NCI-H524 (cell line): Measurements from ENCODE around the gene GAB4.

Experiments
- DNase-seq, 2 experiments: peaks; one replicate each; lab custom pipeline; 2025; lab: John Stamatoyannopoulos, UW

Gene GAB4

DNA sequence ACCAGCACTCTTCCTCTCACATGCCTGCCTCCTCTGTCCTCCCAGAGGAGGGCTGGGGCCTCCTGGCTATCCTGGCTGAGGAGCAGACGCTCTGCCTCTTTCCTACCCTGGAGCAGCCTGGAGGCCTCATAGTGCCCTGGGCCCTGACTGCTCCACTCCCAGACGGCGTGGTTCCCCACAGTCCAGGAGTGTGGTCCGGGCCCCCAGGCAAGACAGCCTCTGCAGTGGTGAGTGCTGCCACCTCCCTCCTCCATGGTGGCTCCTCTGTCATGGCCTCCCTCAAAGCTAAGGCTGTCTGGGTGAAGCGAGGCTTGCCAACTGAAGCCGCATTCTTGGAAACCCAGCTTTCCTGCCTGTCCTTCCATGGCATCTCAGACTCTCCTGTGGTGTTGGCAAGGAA, 19.8 kb downstream of the GAB4 start:
- no peak for DNase-seq

DNA sequence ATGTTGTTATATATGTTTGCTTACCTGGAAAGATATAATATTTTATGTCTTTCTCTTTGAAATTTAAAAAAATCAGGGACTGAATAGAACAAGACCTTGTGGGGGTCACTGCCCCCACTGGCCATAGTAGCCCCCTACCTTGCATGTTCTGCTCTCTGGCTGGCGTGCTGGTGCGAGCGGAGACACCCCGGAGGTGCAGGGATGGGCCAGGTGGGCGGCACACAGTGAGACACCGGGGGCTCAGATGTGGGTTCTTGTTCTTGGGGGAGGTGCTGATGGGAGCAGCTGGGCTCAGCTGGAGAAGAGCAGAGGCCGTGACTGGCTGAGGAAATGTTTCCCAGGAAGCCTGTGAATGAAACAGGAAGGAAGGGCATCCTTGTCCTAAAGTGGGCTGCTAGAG, 20.2 kb downstream of the GAB4 start:
- DNase-seq: no peak

DNA sequence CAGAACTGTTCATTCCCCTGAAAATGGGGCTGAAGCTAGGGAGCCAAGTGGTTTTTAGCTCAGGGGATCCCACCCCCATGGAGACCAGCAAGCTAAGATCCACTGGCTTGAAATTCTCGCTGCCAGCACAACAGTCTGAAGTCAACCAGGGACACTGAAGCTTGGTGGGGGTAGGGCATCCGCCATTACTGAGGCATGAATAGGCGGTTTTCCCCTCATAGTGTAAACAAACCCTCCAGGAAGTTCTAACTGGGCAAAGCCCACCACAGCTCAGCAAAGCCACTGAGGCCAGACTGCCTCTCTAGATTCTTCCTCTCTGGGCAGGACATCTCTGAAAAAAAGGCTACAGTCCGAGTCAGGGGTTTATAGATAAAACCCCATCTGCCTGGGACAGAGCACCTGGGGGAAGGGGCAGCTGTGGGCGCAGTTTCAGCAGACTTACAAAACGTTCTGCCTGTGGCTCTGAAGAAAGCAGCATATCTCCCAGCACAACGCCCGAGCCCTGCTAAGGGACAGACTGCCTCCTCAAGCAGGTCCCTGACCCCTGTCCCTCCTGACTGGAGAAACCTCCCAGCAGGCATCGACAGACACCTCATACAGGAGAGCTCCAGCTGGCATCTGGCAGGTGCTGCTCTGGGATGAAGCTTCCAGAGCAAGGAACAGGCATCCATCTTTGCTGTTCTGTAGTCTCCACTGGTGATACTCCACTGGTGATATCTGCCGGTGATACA, 32.7 kb downstream of the GAB4 start:
- DNase-seq: peak in 1 of 2 experiments; percentile 4

DNA sequence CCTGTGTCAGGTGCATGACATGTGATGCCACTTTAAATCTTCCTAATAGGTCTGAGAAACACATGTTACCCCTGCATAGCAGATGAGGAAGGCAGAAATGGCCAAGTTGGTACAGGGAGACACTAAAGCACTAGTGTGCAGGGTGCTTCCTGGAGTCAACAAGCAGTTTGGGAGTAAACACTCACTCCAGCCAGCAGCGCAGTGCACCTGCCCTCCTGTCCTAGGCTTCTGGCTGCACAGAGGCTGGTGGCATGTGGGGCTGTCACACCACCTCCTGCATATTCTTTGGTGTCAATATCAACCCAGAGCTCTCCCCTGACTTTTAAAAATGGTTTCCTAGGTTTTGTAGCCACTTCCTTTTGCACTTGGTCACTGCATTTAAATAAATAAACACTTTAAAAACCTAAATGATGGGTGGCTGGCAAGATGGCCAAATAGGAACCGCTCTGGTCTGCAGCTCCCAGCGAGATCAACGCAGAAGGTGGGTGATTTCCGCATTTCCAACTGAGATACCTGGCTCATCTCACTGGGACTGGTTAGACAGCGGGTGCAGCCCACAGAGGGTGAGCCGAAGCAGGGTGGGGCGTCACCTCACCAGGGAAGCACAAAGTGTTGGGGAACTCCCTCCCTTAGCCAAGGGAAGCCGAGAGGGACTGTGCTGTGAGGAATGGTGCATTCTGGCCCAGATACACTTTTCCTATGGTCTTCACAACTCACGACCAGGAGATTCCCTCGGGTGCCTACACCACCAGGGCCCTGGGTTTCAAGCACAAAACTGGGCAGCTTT, 33.5 kb downstream of the GAB4 start:
- no peak for DNase-seq

DNA sequence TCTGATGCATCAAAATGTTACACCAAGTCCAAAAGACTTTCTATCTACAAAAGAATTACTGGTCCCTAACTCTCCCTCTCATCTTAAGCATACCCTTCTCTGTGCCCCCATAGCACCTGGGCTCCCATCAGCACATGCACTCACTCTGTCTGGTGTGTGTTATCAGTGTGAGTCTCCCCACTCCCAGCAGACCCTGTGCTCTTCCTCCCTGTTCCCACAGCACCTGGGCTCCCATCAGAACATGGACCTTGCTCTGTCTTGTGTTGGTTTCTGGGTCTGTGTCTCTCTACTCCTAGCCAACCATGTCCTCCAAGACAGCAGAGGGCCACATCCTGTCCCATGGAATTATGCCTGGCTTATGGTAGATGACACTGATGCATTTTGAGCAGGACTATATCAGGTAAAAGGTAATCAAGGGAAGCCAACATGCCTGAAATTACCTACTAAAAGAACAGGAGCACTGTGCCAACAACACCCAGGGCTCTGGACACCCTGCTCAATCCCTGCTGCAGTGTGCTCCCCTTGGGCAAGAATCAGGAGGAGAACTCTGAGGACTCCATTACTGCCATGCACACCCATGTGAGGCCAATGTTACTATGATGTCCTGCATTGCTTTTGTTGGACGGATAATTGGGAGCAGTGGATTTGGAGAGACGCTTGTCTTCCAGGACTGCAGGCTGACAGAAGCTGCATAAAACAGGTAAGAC, 34.3 kb downstream of the GAB4 start:
- no peak for DNase-seq

DNA sequence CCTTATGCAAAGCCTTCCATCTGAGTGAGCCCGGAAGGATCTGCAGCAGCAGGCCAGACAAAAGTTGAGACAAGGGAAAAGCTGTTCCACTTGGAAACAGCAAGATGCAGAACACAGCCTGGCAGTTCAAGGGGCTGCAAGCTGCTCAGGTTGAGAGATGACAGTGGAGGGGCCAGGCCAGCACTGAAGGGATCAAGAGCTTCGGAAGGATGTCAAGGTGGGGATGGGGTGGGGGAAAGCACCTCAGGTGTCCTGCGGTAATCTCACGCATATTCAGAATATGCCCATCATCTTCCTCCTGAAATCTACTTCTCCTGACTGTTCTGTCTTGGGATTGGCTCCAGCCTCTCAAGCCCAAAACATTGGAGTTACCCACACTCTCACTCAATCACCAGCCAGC, 35.7 kb downstream of the GAB4 start:
- DNase-seq: no peak

DNA sequence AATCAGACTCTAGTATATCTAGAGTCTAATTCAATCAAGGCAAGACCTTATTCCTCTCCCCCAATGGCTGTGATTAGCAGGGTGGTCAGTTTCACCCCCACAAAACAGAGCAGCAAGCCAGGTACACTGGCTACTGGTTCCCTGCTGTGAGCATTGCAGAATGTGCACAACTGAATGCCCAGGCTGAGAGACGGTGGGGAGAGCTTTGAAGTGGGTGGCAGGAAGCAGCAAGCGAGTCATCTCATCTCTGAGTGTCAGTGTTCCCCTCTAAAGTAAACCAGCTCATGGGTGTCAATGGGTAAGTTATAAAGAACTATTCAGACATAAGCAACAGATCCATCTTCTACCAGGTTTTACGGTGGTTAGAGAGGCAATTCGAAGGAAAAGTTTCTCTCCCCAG, 37.6 kb downstream of the GAB4 start:
- DNase-seq: no peak

DNA sequence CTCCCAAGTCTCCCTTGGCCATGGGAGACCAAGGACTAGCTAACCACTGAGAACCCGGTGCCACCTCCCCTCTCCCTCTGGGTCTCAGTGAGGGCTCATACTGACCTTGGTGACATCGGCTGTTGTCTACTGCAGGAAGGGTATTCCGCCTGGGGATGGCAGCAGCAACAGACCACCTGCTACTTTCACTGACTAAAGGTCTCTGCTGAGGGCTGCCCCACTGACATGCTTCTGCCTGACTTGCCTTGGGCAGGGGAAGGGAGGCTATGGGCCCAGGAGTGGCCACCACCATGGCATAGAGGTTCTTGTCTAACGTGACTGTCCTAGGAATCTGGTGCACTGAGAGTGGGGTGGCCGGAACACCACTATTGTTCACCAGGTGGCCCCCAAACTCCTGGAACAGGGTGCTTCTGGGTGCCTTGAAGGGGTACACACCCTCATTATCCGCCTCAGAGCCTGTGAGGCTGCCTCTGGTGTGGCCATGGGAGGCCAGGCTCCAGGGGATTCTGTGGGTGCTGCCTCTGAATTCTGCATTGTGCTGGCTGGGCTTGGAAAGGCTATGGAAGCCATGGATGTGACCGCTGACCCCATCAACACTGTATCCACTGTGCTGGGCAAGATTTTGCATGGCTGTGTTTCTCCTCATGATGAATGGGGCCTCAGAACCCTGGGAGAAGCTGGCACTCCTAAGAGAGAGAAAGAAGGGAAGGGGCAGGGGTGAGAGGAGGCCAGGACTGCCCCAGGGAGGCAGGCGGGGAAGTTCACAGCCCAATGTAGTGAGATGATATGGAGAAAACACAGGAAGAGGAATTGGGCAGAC, 38.3 kb downstream of the GAB4 start:
- DNase-seq: no peak

DNA sequence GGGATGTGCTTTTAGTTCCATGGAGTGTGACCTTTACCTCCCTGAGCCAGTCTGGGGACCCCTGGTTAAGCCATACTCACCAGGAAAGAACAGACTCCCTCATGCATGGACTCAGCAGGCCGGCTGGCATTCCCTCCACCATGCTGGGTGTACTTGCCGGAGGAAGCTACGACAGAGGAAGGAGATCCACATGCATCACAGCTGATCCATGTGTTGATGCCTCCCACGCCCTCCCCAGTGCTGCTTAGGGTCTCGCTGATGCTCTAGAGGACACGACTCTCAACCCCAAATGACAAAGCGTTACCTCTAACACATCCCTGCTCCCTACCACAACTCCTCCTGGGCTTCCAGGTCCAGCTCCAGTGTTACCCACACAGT, 39.8 kb downstream of the GAB4 start:
- no peak for DNase-seq

DNA sequence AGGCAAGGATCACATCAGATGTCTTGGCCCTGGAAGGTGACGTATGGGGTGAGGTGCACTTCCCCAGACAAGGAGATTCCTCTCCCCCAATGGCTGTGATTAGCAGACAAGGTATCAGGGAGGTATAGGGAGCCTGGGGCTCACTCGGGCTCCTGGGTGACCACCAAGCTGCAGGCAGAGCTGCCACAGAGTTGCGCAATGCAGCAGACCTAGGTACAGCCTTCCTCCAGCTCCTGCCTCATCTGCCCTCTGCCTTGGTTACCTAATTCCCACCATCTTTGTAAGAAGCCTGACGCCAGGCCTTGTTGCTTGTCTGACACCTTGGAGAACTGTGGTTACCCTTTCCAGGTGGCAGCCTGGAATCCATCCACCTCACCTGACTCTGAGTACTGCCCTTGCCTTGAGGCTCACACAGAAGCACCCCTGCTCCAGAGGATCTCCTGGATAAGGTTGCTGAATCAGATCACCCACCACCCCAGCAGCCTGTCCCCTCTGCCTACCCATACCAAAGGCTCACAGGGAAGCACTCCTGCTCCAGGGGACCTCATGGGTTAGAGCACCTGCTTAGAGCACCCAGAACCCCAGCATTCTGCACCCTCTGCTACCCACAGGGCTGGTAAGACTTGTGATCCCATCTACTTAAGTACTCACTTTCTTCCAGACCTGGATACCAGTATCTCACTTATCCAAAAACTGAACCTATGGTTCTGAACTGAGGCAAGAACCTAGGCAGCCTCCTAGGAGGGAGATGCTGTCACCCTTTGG, 40.4 kb downstream of the GAB4 start:
- no peak for DNase-seq

DNA sequence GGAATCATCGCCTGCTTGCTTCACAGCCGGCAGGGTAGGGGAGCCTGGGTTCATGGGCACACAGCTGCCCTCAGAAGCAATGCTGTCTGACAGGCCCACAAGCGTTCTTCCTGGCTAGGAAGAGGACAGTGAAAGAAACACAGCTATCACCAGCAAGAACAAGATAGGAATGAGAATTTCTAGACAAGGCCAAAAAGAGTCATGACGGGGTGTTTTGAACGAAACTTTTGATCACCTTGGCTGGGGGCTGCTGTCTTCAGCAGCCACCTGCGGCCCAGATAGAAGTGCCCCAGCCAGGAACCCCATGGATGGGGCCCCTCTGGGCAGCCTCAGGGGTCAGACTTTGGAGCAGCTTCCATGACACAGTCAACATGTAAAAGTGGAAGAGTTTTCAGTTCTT, 41.8 kb downstream of the GAB4 start:
- no peak for DNase-seq

DNA sequence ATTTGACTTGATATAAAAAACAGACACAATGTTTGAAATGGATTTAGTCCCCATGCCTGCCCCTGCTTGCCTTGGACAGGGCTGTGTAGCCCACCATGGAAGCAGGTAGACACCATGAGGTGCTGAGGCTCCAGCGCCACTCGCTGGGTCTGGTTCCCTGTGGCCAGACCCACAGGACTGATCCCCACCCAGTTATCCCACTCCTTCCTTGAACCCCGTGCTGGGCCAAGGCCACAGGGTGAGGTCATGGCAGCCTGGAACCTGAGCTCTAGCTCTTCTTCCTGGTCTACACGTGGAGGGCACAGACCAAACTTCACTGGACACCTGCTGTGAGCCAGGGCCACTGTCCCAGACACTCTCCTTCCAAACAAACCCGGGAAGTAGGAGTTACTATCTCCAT, 42.5 kb downstream of the GAB4 start:
- no peak for DNase-seq

DNA sequence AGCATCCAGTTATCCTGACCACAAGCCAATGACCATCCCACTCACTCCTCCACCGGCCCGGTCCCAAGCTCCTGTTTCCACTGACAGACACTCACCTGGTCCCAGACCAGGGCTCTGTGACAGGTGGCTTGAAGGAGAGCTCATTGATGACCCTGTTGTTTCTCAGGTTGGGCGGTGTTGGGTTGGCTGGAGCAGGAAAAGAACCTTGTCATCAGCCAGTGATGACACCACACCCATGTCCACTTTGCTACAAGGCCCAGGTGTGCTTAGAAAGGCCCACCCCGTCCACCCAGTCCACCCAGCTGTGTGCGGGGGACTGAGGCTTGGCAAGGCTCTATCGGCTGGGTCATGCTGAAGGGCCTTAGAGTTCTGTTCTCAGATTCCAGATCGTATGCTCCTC, 42.9 kb downstream of the GAB4 start:
- DNase-seq: no peak

DNA sequence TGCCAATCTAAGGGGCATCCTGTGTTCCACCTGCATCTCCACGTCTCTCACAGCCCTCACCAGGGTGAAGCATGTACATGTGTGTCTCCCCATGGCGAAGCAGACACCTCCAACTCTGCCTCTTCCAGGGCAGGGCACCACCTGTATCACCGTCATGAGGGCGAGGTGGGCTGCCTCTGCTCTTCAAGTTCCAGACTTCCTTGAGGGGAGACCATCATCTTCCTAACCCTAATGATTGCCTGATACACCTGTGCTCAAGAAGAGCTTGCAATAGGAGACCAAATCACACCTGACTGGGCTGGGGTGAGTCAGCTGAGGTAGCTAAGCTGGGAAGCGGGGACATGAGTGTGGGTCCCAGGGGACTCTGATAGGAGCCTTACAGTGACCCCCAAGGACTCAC, 43.7 kb downstream of the GAB4 start:
- DNase-seq: no peak

DNA sequence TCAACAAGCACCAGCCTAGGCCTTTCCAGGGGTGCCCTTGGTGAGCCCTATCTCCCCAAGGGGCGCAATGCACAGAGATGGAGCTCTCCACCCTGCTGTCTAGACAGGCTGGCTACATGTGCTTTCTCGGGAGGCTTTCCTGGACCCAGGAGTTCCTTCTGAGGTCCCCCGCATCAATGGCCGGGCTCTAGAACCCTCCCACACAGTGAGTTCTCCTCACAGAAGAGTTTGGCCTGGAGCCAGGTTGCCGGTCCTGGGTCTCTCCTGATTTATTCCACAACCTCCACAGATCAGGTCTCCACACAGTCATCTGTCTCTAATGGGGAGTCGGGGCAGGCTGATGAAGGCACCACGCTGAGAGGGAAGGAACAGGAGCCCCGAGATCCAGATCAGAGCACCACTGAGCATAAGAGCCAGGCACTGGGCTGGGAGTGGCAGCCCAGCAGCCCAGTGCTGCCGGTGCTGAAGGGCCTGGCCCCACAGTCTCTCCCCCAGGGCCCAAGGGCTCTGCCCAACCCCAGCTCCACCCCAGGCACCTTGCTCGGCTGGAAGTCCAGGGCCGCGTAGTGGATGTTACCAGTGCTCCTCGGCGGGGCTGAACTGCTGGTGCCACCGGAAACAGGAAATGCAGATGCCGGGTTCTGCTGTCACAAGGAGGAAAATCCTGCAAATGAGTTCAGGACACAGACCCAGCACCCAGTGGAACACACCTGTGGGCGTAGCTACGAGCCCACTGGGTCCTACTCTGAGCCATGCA, 44.7 kb downstream of the GAB4 start:
- no peak for DNase-seq

DNA sequence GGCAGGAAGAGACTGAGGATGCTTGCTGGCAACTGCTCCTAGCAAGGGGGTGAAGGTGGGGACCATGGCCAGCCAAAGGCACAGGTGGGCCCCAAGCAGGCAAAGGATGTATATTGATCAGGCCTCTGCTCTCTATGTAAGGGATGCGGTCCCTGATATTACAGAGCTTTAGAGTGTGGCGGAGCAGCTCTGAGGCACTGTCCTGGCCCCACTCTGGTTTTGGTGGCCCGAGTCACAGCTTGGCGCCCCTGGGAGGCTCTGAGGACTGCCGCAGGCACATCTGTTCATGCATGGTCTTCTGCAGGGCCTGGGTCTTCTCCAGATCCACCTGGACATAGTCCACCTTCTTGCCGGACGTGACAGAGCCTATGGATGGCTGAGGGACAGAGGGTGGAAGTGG, 45.5 kb downstream of the GAB4 start:
- DNase-seq: no peak

DNA sequence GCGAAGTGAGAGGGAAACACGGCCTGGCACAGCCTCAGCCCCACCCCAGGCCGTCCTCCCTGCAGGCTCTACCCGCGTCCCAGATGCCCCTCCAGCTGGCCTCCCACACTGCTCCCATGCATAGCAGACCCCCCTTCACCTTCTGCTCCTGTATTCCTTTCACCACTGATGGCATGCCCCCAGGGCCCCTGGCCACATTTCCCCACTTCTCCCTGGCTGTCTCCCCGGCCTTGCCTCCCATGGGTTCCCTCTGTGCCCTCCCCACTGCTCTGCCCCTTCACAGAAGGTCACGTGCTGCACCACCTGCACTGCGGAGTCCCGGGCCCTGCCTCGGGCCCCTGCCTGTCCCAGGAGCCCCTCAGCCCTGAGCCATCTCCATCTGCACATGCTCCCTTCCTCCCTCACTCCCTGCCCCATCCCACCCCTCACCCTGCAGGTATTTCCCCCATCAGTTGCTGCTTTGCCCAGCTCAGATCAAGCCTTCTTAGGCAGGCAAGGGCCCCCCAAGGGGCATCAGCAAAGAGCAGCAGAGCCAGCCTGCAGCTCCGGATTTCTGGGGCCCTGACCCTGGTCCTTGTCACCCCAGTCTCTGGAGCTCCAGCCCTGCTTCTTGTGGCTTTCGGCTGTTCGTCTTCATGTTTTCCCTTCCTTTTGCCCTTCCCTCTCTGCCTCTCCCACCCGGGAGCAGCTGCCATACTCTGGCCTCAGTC, 46.4 kb downstream of the GAB4 start:
- DNase-seq: peak in 1 of 2 experiments; percentile 65

DNA sequence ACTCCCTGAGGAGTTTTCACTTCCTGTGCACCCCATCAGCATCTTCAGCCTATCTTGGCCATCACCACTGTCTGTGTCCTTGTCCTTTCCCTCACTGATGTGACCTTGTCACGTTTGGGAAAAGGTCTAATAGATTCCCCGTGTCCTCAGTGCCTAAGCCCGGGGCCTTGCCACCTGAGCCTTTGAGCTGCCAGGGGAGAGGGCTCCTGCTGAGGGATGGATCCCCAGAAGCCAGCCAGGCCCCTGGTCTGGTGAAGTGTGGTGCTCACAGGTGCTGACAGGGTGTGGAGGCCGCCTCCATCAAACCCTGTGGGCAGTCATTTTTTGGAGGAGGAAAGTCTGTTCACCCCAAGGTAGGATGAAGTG, 47.2 kb downstream of the GAB4 start:
- DNase-seq: no peak

DNA sequence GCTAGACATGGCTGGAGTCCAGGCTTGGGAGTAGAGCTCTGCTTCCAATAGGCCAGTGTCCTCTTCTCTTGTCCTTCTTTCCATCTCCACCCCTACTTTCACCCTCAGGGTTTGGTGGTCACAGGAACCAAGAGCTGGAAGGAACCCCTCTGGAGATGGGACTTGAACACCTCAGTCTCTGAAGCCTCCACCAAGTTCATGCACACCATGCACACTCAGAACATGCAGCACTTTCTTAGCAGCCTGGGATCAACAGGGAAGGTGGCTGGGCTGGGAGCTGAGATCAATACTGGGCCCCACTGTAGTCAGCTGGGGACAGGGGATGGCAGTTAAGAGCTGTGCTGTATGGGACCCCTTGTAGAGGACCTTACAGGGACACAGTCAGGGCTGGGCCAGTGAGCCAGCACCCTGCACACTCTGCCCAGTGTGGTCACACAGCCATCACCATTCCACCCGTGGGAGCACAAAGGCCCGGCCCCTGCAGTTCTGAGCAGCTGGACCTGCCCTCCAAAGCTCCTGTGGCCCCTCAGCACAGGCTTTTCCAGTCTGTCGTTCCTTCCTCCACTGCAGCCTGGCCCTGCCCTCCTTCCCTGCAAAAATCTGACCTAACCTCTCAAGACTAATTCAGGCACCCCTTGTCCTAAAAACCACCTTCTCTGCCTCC, 47.7 kb downstream of the GAB4 start:
- no peak for DNase-seq
